GM12878 (cell line): ENCODE results near the gene STX4. TPM values are rescaled to one million over a fixed set of nuclear protein-coding genes. Genes with fewer than 3 reads are reported as not detected.

Experiments
- ATF7 ChIP-seq: fragments of 450-650 bp; IDR thresholded peaks from 2 replicates; pipeline ENCODE4 v1.6.1; 2016; ENCODE audit warnings: low read depth, mild to moderate bottlenecking
- CHD1 ChIP-seq: IDR thresholded peaks from 2 replicates; pipeline ENCODE4 v1.6.1; 2012; ENCODE audit warnings: low read depth, low read length, improper control_type of control experiment
- GABPA ChIP-seq: IDR thresholded peaks from 2 replicates; pipeline ENCODE4 v1.6.1; 2014; ENCODE audit warnings: antibody characterized with exemption, low read depth, mild to moderate bottlenecking, inconsistent platforms
- GATAD2B ChIP-seq: fragments of 450-650 bp; conservative IDR thresholded peaks from 2 replicates; pipeline ENCODE4 v1.6.1; 2017; ENCODE audit warnings: low read depth, mild to moderate bottlenecking, moderate library complexity
- HDAC6 ChIP-seq: fragments of 200-600 bp; sonication (generic); IDR thresholded peaks from one replicate; pipeline ENCODE4 v1.8.0; 2017; ENCODE audit warnings: antibody characterized with exemption; ENCODE audit not compliant: unreplicated experiment
- IKZF2 ChIP-seq, 2 experiments: fragments of 450-650 bp; IDR thresholded peaks; 2 replicates each; pipeline ENCODE4 v1.6.1; 2017; ENCODE audit warnings: mild to moderate bottlenecking in 2 of 2, moderate library complexity in 2 of 2
- JUND ChIP-seq: IDR thresholded peaks from 2 replicates; pipeline ENCODE4 v1.6.1; 2012; ENCODE audit warnings: low read depth, mild to moderate bottlenecking, low read length, improper control_type of control experiment, moderate library complexity
- KAT2A ChIP-seq: conservative IDR thresholded peaks from 2 replicates; pipeline ENCODE4 v1.6.1; 2011; ENCODE audit warnings: low read depth, low read length; ENCODE audit not compliant: control insufficient read depth
- KDM1A ChIP-seq: fragments of 200-600 bp; sonication (generic); IDR thresholded peaks from 2 replicates; pipeline ENCODE4 v1.6.1; 2016; ENCODE audit warnings: borderline replicate concordance
- MEF2A ChIP-seq: IDR thresholded peaks from 2 replicates; pipeline ENCODE4 v1.6.1; 2011; ENCODE audit warnings: low read depth, mild to moderate bottlenecking, low read length, moderate library complexity; ENCODE audit not compliant: insufficient read depth
- NFIC ChIP-seq: IDR thresholded peaks from 2 replicates; pipeline ENCODE4 v1.6.1; 2012; ENCODE audit warnings: low read depth, mild to moderate bottlenecking, inconsistent platforms, low read length, moderate library complexity
- NFYB ChIP-seq: IDR thresholded peaks from 2 replicates; pipeline ENCODE4 v1.6.1; 2011; ENCODE audit warnings: low read depth, mild to moderate bottlenecking, low read length, improper control_type of control experiment, moderate library complexity; ENCODE audit not compliant: insufficient read depth
- NR2C2 ChIP-seq: IDR thresholded peaks from 2 replicates; pipeline ENCODE4 v1.6.1; 2011; ENCODE audit warnings: borderline replicate concordance, low read depth; ENCODE audit not compliant: control insufficient read depth, insufficient read length
- POLR2AphosphoS2 ChIP-seq: IDR thresholded peaks from 2 replicates; pipeline ENCODE4 v1.6.1; 2011; ENCODE audit warnings: low read depth, mild to moderate bottlenecking, low read length, improper control_type of control experiment, moderate library complexity
- RB1 ChIP-seq: fragments of 450-650 bp; formaldehyde crosslinking; IDR thresholded peaks from 2 replicates; pipeline ENCODE4 v1.6.1; 2017; ENCODE audit warnings: mild to moderate bottlenecking, borderline replicate concordance
- RCOR1 ChIP-seq: conservative IDR thresholded peaks from 2 replicates; pipeline ENCODE4 v1.6.1; 2012; ENCODE audit warnings: low read depth, low read length, improper control_type of control experiment
- SIN3A ChIP-seq: IDR thresholded peaks from 2 replicates; pipeline ENCODE4 v1.6.1; 2012; ENCODE audit warnings: low read depth, low read length, improper control_type of control experiment
- ZBED1 ChIP-seq: IDR thresholded peaks from 2 replicates; pipeline ENCODE4 v1.6.1; 2016; ENCODE audit warnings: borderline replicate concordance
- ZZZ3 ChIP-seq: IDR thresholded peaks from 2 replicates; pipeline ENCODE4 v1.6.1; 2011; ENCODE audit warnings: low read depth; ENCODE audit not compliant: control insufficient read depth, insufficient read length
- polyA plus RNA-seq, 11 experiments: library from polyadenylated mRNA; depleted of rRNA in 4 of 11; unstranded in 6 of 11; stranded (reverse) in 5 of 11; fragments of >200 nt; fragmentation: Nextera tagmentation in 4 of 11; fragmentation: Illumina TruSeq in 1 of 11; extraction: Ambion mirVana in 4 of 11; extraction: Trizol in 1 of 11; gene quantifications; 1 replicate in 1 of 11; 2 replicates in 10 of 11; pipeline versions ENCODE4 v1.2.1 to v1.2.3, GENCODE V29; 2011 to 2016; ENCODE audit warnings: inconsistent platforms in 2 of 11, missing spikeins in 2 of 11, low read depth in 1 of 11
- total RNA-seq, 4 experiments: library from RNA; depleted of rRNA in 3 of 4; stranded (reverse); fragments of >200 nt in 3 of 4; fragmentation: Illumina TruSeq in 1 of 4; extraction: Trizol in 1 of 4; gene quantifications; 2 replicates each; pipeline versions ENCODE4 v1.2.1 to v1.2.3, GENCODE V29; 2013 to 2021
- TF ChIP-seq, protein P1 (sequence below): fragments of 450-650 bp; IDR thresholded peaks from 2 replicates; pipeline ENCODE4 v1.6.1; 2014; ENCODE audit warnings: mild to moderate bottlenecking
- TF ChIP-seq, protein P2 (sequence below): fragments of 450-650 bp; IDR thresholded peaks from 2 replicates; pipeline ENCODE4 v1.6.1; 2017; ENCODE audit warnings: mild to moderate bottlenecking, moderate library complexity
- TF ChIP-seq, protein P3 (sequence below): fragments of 450-650 bp; IDR thresholded peaks from 2 replicates; pipeline ENCODE4 v1.6.1; 2017; ENCODE audit warnings: mild to moderate bottlenecking

Gene STX4
- total and polyA plus RNA-seq, 10 of the 15 experiments (the other 5 are each of a cell fraction or from before 2014, with no cell fraction given): 3.3 to 37.6 (median 22.6) TPM

DNA sequence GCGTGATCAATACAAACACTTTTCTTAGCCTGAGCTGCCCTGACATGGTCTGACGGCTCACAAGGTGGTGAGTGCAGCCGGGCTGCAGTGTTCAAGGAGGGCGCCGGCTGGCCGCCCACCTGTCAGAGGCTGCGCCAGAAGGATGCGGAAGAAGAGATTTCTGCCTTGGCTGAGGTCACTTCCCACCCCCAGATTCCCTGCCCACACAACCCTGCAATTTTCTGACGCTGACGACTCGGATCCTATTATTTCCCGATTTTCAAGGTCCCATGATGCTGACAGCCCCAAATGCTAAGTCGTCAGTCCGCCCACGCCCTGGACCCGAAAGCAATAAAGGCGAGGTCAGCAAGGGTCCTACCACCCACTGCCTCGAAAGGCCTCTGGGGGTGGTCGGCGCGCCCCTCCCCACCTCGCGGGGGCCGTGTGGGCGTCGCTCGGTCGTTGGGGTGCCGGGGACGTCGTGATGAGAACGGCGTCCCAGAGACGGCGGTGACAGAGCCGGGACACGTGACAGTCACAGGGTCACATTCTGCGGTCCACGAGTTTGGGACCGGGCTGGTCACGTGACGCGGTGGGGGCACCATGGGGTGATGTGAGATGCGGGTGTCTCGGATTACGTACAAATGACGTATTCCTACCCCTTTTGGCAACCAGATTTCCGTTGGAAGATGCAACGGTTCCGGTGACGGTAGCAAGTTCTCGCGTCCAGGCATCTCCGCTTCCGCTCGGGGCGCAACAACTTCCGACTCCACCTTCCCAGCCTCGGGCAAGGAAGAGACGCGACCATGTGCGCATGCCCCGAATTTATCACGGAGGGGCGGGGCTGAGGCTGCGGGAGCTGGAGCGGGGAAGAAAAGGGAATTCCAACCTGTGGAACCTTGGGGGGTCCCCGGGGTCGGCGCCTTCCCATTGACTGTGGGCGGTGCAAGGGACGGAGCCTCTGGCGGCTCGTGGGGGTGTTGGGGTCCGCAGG is at the start of gene STX4 (continued):
- TF ChIP-seq NFIC (no peak), SIN3A (peak; percentile 85), GABPA (peak; percentile 99), KDM1A (no peak), RB1 (peak; percentile 93), NR2C2 (no peak), GATAD2B (peak; percentile 96), HDAC6 (no peak), MEF2A (peak; percentile 62; the same call in 1 of the 2 replicates), CHD1 (0 out of 2 replicates have a peak, but pooled peaks have one; percentile 56), RCOR1 (no peak), JUND (peak; percentile 42; the same call in 1 of the 2 replicates), ZBED1 (peak; percentile 41), ZZZ3 (no peak), ATF7 (peak; percentile 99), POLR2AphosphoS2 (peak; percentile 40; the same call in 1 of the 2 replicates), NFYB (no peak), IKZF2 (IDR thresholded peaks at IDR 0.05) (peak; percentile 49 to 64; a peak in 3 of 4 replicates), KAT2A (no peak)
- TF ChIP-seq, protein P1, sequence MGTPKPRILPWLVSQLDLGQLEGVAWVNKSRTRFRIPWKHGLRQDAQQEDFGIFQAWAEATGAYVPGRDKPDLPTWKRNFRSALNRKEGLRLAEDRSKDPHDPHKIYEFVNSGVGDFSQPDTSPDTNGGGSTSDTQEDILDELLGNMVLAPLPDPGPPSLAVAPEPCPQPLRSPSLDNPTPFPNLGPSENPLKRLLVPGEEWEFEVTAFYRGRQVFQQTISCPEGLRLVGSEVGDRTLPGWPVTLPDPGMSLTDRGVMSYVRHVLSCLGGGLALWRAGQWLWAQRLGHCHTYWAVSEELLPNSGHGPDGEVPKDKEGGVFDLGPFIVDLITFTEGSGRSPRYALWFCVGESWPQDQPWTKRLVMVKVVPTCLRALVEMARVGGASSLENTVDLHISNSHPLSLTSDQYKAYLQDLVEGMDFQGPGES: no peak; the same call in 1 of the 2 replicates
- TF ChIP-seq, protein P2, sequence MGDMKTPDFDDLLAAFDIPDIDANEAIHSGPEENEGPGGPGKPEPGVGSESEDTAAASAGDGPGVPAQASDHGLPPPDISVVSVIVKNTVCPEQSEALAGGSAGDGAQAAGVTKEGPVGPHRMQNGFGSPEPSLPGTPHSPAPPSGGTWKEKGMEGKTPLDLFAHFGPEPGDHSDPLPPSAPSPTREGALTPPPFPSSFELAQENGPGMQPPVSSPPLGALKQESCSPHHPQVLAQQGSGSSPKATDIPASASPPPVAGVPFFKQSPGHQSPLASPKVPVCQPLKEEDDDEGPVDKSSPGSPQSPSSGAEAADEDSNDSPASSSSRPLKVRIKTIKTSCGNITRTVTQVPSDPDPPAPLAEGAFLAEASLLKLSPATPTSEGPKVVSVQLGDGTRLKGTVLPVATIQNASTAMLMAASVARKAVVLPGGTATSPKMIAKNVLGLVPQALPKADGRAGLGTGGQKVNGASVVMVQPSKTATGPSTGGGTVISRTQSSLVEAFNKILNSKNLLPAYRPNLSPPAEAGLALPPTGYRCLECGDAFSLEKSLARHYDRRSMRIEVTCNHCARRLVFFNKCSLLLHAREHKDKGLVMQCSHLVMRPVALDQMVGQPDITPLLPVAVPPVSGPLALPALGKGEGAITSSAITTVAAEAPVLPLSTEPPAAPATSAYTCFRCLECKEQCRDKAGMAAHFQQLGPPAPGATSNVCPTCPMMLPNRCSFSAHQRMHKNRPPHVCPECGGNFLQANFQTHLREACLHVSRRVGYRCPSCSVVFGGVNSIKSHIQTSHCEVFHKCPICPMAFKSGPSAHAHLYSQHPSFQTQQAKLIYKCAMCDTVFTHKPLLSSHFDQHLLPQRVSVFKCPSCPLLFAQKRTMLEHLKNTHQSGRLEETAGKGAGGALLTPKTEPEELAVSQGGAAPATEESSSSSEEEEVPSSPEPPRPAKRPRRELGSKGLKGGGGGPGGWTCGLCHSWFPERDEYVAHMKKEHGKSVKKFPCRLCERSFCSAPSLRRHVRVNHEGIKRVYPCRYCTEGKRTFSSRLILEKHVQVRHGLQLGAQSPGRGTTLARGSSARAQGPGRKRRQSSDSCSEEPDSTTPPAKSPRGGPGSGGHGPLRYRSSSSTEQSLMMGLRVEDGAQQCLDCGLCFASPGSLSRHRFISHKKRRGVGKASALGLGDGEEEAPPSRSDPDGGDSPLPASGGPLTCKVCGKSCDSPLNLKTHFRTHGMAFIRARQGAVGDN: peak; percentile 85
- TF ChIP-seq, protein P3, sequence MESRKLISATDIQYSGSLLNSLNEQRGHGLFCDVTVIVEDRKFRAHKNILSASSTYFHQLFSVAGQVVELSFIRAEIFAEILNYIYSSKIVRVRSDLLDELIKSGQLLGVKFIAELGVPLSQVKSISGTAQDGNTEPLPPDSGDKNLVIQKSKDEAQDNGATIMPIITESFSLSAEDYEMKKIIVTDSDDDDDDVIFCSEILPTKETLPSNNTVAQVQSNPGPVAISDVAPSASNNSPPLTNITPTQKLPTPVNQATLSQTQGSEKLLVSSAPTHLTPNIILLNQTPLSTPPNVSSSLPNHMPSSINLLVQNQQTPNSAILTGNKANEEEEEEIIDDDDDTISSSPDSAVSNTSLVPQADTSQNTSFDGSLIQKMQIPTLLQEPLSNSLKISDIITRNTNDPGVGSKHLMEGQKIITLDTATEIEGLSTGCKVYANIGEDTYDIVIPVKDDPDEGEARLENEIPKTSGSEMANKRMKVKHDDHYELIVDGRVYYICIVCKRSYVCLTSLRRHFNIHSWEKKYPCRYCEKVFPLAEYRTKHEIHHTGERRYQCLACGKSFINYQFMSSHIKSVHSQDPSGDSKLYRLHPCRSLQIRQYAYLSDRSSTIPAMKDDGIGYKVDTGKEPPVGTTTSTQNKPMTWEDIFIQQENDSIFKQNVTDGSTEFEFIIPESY: 0 out of 2 replicates have a peak, but pooled peaks have one; percentile 58
